Smooth muscle cell (in vitro differentiated cells): Measurements from ENCODE around the gene RAPGEF5. TPM values are rescaled to one million over a fixed set of nuclear protein-coding genes. Genes with fewer than 3 reads are reported as not detected.

ENCODE experiments used
- DNase-seq: peaks from one replicate; lab custom pipeline; 2025; ENCODE audit not compliant: unreplicated experiment; lab: John Stamatoyannopoulos, UW
- H2AFZ ChIP-seq: fragments of 200-600 bp; sonication (generic); 2 replicates; pipeline ENCODE4 v1.6.0; 2016; ENCODE audit warnings: antibody characterized with exemption, low read depth, mild to moderate bottlenecking
- H3F3A ChIP-seq: fragments of 200-600 bp; sonication (generic); 2 replicates; pipeline ENCODE4 v1.6.0; 2017; ENCODE audit warnings: antibody characterized with exemption, low read depth
- H3K27ac ChIP-seq: fragments of 200-600 bp; sonication (generic); 2 replicates; pipeline ENCODE4 v1.5.1; 2016; ENCODE audit warnings: low read depth, mild to moderate bottlenecking
- H3K27me3 ChIP-seq: fragments of 200-600 bp; sonication (generic); 2 replicates; pipeline ENCODE4 v1.6.1; 2016; ENCODE audit warnings: low read depth, mild to moderate bottlenecking
- H3K36me3 ChIP-seq: fragments of 200-600 bp; sonication (generic); 2 replicates; pipeline ENCODE4 v1.5.1; 2016; ENCODE audit warnings: low read depth
- H3K4me1 ChIP-seq: fragments of 200-600 bp; sonication (generic); 2 replicates; pipeline ENCODE4 v1.5.1; 2016; ENCODE audit warnings: low read depth
- H3K4me2 ChIP-seq: fragments of 200-600 bp; sonication (generic); 2 replicates; pipeline ENCODE4 v1.6.0; 2016; ENCODE audit warnings: mild to moderate bottlenecking
- H3K4me3 ChIP-seq: fragments of 200-600 bp; sonication (generic); 2 replicates; pipeline ENCODE4 v1.5.1; 2016; ENCODE audit warnings: mild to moderate bottlenecking
- H3K79me2 ChIP-seq: fragments of 200-600 bp; sonication (generic); 2 replicates; pipeline ENCODE4 v1.6.0; 2016; ENCODE audit warnings: low read depth, mild to moderate bottlenecking
- H3K9ac ChIP-seq: fragments of 200-600 bp; sonication (generic); 2 replicates; pipeline ENCODE4 v1.6.0; 2016; ENCODE audit warnings: low read depth
- H3K9me3 ChIP-seq: fragments of 200-600 bp; sonication (generic); replicated peaks from 2 replicates; pipeline ENCODE4 v1.5.1; 2016; ENCODE audit warnings: low read depth
- H4K20me1 ChIP-seq: fragments of 200-600 bp; sonication (generic); 2 replicates; pipeline ENCODE4 v1.6.0; 2016; ENCODE audit warnings: low read depth
- CTCF ChIP-seq: fragments of 200-600 bp; sonication (generic); IDR thresholded peaks from 2 replicates; pipeline ENCODE4 v1.5.1; 2017; ENCODE audit warnings: borderline replicate concordance, mild to moderate bottlenecking, antibody characterized with exemption; ENCODE audit not compliant: insufficient read depth, poor library complexity, severe bottlenecking
- WGBS: methylation state at CpG from one replicate; pipeline ENCODE4 v1.1.7; 2016; ENCODE audit warnings: low lambda C conversion rate; 5-methylcytosine and 5-hydroxymethylcytosine counted together
- polyA plus RNA-seq: library from polyadenylated mRNA; unstranded; fragments of >200 nt; fragmentation: Nextera tagmentation; extraction: Ambion mirVana; gene quantifications from 2 replicates; pipeline ENCODE4 v1.2.1, GENCODE V29; 2016
- total RNA-seq: library from RNA; depleted of rRNA; stranded (reverse); fragments of >200 nt; gene quantifications from 2 replicates; pipeline ENCODE4 v1.2.3, GENCODE V29; 2014

The RAPGEF5 gene
- total and polyA plus RNA-seq, 2 experiments from 2014 or later: 11.4 TPM; not detected in 1

GRCh38 chr7:22364900-22365299 lies 7.9 kb upstream of the RAPGEF5 start:
- H3F3A ChIP-seq: no peaks in the 10 kb centered on the region
- H4K20me1 ChIP-seq: no peaks in the 10 kb centered on the region
- 88% methylated on average over 2 of the region's 2 CpGs for WGBS
- no peaks in the 10 kb centered on the region for H3K79me2 ChIP-seq
- TF ChIP-seq CTCF: no peak
- H2AFZ ChIP-seq: no peak overlapping the region
- no peak overlapping the region for H3K4me3 ChIP-seq
- no peak for DNase-seq
- no peaks in the 10 kb centered on the region for H3K4me1 ChIP-seq
- H3K27ac ChIP-seq: no peak overlapping the region
- H3K27me3 ChIP-seq: peaks cover 6% of the 10 kb centered on the region
- H3K9me3 ChIP-seq: no peaks in the 10 kb centered on the region
- H3K9ac ChIP-seq: no peak overlapping the region
- H3K4me2 ChIP-seq: no peak overlapping the region
- H3K36me3 ChIP-seq: no peaks in the 10 kb centered on the region

GRCh38 chr7:22363756-22364422 lies 6.9 kb upstream of the RAPGEF5 start:
- no peak for TF ChIP-seq CTCF
- no peaks in the 10 kb centered on the region for H4K20me1 ChIP-seq
- 86% methylated on average over 4 of the region's 4 CpGs for WGBS

GRCh38 chr7:22361795-22362194 lies 4.8 kb upstream of the RAPGEF5 start:
- H3K4me2 ChIP-seq: no peak overlapping the region
- no peaks in the 10 kb centered on the region for H3K36me3 ChIP-seq
- H3K27me3 ChIP-seq: peaks cover 17% of the 10 kb centered on the region
- 92% methylated on average over 2 of the region's 2 CpGs for WGBS
- no peak for DNase-seq
- no peaks in the 10 kb centered on the region for H4K20me1 ChIP-seq
- H3K27ac ChIP-seq: no peak overlapping the region
- H3K4me3 ChIP-seq: no peak overlapping the region
- H3K79me2 ChIP-seq: no peaks in the 10 kb centered on the region
- no peak for TF ChIP-seq CTCF
- H3K9ac ChIP-seq: no peak overlapping the region
- H3K9me3 ChIP-seq: no peaks in the 10 kb centered on the region
- H3F3A ChIP-seq: no peaks in the 10 kb centered on the region
- no peak overlapping the region for H2AFZ ChIP-seq
- peaks cover 7% of the 10 kb centered on the region for H3K4me1 ChIP-seq

More at GRCh38 chr7:22363756-22364422, 6.9 kb upstream of the RAPGEF5 start:
- H3K4me1 ChIP-seq: no peaks in the 10 kb centered on the region
- H2AFZ ChIP-seq: no peak overlapping the region
- H3K27ac ChIP-seq: no peak overlapping the region
- H3K9me3 ChIP-seq: no peaks in the 10 kb centered on the region
- H3F3A ChIP-seq: no peaks in the 10 kb centered on the region
- peaks cover 6% of the 10 kb centered on the region for H3K27me3 ChIP-seq
- H3K9ac ChIP-seq: no peak overlapping the region
- DNase-seq: no peak
- H3K79me2 ChIP-seq: no peaks in the 10 kb centered on the region
- no peaks in the 10 kb centered on the region for H3K36me3 ChIP-seq
- H3K4me3 ChIP-seq: no peak overlapping the region
- no peak overlapping the region for H3K4me2 ChIP-seq

- Histone ChIP-seq H3K4me1 (peaks cover 7% of the 10 kb centered on the region), H3K79me2 (no peaks in the 10 kb centered on the region), H3K27ac (no peak overlapping the region), H3F3A (no peaks in the 10 kb centered on the region), H3K9me3 (no peaks in the 10 kb centered on the region), H3K36me3 (no peaks in the 10 kb centered on the region), H3K4me3 (no peak overlapping the region), H3K9ac (no peak overlapping the region), H2AFZ (no peak overlapping the region), H3K27me3 (peaks cover 20% of the 10 kb centered on the region), H4K20me1 (no peaks in the 10 kb centered on the region), H3K4me2 (no peak overlapping the region)
- WGBS: 87% methylated on average over 6 of the region's 6 CpGs
- no peak for TF ChIP-seq CTCF
- no peak for DNase-seq
These were observed 4.4 kb upstream of the RAPGEF5 start for GRCh38 chr7:22361320-22361719.
